H1 (cell line): ENCODE data around the gene IFITM2. TPM values are rescaled to one million over a fixed set of nuclear protein-coding genes. Genes with fewer than 3 reads are reported as not detected.

Source experiments
- BACH1 ChIP-seq: IDR thresholded peaks from 2 replicates; pipeline ENCODE4 v1.6.1; 2012; ENCODE audit warnings: low read length, improper control_type of control experiment
- GTF2F1 ChIP-seq: IDR thresholded peaks from 2 replicates; pipeline ENCODE4 v1.6.1; 2012; ENCODE audit warnings: low read depth, low read length, improper control_type of control experiment, borderline replicate concordance
- HDAC6 ChIP-seq: IDR thresholded peaks from one replicate; pipeline ENCODE4 v1.7.1; 2012; ENCODE audit warnings: low read depth, mild to moderate bottlenecking, inconsistent platforms, low read length, moderate library complexity
- KDM1A ChIP-seq: fragments of 200-600, 300-600 bp; sonication (generic); IDR thresholded peaks from 2 replicates; pipeline ENCODE4 v1.7.1; 2016; ENCODE audit warnings: mild to moderate bottlenecking, low read length, borderline replicate concordance
- polyA plus RNA-seq, 7 experiments: library from polyadenylated mRNA; depleted of rRNA in 3 of 7; stranded (reverse) in 5 of 7; unstranded in 2 of 7; fragments of >200 nt in 5 of 7; fragments of 200-250 nt in 2 of 7; gene quantifications; 1 replicate in 5 of 7; 2 replicates in 1 of 7; 4 replicates in 1 of 7; pipeline versions ENCODE4 v1.2.1 to v1.2.3, GENCODE V29; 2011 to 2013; ENCODE audit warnings: missing spikeins in 2 of 7, mixed read lengths in 2 of 7
- total RNA-seq: library from RNA; stranded (reverse); fragmentation: NEBNext Ultra II Directional; extraction: Animal tissue kit (Norgen Biotek cat#: 25700); gene quantifications from 2 replicates; pipeline ENCODE4 v1.2.1, GENCODE V29; 2021
- TF ChIP-seq, protein P1 (sequence below): IDR thresholded peaks from 2 replicates; pipeline ENCODE4 v1.6.1; 2012; ENCODE audit warnings: low read length, inconsistent platforms
- TF ChIP-seq, protein P2 (sequence below): IDR thresholded peaks from 2 replicates; pipeline ENCODE4 v1.6.1; 2011; ENCODE audit warnings: low read length, improper control_type of control experiment

IFITM2 gene
- total and polyA plus RNA-seq, 2 of the 8 experiments (the other 6 are each of a cell fraction or from before 2014, with no cell fraction given), result 399 to 764 TPM

DNA sequence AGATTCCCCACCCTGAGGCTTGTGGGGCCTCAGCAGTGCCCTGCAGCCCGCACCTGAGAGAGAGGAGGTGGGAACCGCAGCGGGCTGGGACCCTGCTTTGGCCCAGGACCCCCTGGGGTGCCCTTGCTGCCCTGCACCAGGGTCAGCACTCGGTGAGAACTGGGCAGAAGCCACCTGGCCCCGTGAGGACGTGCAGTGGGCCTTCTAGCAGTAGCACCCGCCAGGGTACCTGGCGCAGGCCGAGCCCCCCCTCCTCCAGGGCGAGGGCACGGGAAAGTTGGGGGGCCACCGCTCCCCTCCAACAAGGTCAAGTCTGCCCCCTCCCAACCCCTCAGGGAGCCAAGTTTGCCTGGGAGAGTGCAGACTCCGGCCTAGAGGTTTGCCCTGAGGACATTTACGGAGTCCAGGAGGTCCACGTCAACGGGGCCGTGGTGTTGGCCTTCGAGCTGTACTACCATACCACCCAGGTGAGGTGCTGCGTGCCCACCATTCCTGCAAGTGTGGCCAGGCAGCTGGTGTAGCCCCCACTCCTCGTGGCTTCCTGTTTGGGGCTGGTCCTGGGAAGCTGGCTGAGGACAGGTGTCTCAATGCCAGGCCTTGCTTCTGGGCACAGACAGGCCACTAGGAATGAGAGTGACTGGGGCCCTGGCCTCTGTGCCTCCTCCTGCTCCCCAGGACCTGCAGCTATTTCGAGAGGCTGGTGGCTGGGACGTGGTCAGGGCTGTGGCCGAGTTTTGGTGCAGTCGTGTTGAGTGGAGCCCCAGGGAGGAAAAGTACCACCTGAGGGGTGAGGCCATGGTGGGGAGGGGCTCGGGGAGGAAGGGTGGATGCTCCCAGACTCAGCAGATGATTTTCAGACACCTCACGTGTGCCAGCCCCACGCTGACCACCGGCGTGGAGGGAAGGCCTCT, 15.2 kb upstream of the IFITM2 start (continued):
- TF ChIP-seq, protein P1, sequence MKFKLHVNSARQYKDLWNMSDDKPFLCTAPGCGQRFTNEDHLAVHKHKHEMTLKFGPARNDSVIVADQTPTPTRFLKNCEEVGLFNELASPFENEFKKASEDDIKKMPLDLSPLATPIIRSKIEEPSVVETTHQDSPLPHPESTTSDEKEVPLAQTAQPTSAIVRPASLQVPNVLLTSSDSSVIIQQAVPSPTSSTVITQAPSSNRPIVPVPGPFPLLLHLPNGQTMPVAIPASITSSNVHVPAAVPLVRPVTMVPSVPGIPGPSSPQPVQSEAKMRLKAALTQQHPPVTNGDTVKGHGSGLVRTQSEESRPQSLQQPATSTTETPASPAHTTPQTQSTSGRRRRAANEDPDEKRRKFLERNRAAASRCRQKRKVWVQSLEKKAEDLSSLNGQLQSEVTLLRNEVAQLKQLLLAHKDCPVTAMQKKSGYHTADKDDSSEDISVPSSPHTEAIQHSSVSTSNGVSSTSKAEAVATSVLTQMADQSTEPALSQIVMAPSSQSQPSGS, result no peak
- TF ChIP-seq, protein P2, sequence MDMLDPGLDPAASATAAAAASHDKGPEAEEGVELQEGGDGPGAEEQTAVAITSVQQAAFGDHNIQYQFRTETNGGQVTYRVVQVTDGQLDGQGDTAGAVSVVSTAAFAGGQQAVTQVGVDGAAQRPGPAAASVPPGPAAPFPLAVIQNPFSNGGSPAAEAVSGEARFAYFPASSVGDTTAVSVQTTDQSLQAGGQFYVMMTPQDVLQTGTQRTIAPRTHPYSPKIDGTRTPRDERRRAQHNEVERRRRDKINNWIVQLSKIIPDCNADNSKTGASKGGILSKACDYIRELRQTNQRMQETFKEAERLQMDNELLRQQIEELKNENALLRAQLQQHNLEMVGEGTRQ, result no peak
- TF ChIP-seq HDAC6, result no peak
- no peak for TF ChIP-seq GTF2F1
- TF ChIP-seq BACH1, result no peak
- no peak for TF ChIP-seq KDM1A
